Keratinocyte (primary cell): Measurements from ENCODE around the gene ITIH2. TPM values are rescaled to one million over a fixed set of nuclear protein-coding genes. Genes with fewer than 3 reads are reported as not detected.

Source experiments
- DNase-seq: peaks from one replicate; pipeline ENCODE4 v3.0.0-alpha.2; 2011; ENCODE audit warnings: low read depth, missing footprints, low spot score
- FAIRE-seq: peaks from 2 replicates; lab custom pipeline; 2011; peaks lifted over from hg19 to GRCh38; lab: Jason Lieb, UNC
- H2AFZ ChIP-seq: 2 replicates; pipeline ENCODE4 v1.6.0; 2012; ENCODE audit warnings: low read length, control low read depth, inconsistent platforms; ENCODE audit not compliant: control insufficient read depth
- H3K27ac ChIP-seq: 2 replicates; pipeline ENCODE4 v1.5.1; 2011; ENCODE audit warnings: low read length; ENCODE audit not compliant: control insufficient read depth, insufficient read depth
- H3K27me3 ChIP-seq: 3 replicates; pipeline ENCODE4 v1.6.0; 2011; ENCODE audit warnings: low read length; ENCODE audit not compliant: control insufficient read depth, insufficient read depth; ENCODE audit errors: extremely low read depth
- H3K36me3 ChIP-seq, 2 experiments: 2 replicates in 1 of 2; 3 replicates in 1 of 2; pipeline ENCODE4 v1.5.1; 2011; ENCODE audit warnings: low read length in 2 of 2, mild to moderate bottlenecking in 1 of 2; ENCODE audit not compliant: control insufficient read depth in 2 of 2, insufficient read depth in 2 of 2; ENCODE audit errors: extremely low read depth in 1 of 2
- H3K4me1 ChIP-seq: 3 replicates; pipeline ENCODE4 v1.5.1; 2011; ENCODE audit warnings: low read length; ENCODE audit not compliant: control insufficient read depth, insufficient read depth; ENCODE audit errors: extremely low read depth
- H3K4me2 ChIP-seq: 3 replicates; pipeline ENCODE4 v1.6.0; 2011; ENCODE audit warnings: low read depth, low read length; ENCODE audit not compliant: control insufficient read depth, insufficient read depth; ENCODE audit errors: extremely low read depth
- H3K4me3 ChIP-seq, 3 experiments: fragments of 200-600 bp in 1 of 3; sonication (generic) in 1 of 3; 2 replicates in 2 of 3; 3 replicates in 1 of 3; pipeline ENCODE4 v1.5.1; 2011 to 2016; ENCODE audit warnings: low read length in 3 of 3, mild to moderate bottlenecking in 3 of 3, control low read depth in 2 of 3, inconsistent platforms in 1 of 3, low read depth in 1 of 3, mixed read lengths in 1 of 3, mixed run types in 1 of 3, moderate library complexity in 1 of 3; ENCODE audit not compliant: control insufficient read depth in 2 of 3, insufficient read depth in 2 of 3; ENCODE audit errors: extremely low read depth in 1 of 3
- H3K79me2 ChIP-seq: 2 replicates; pipeline ENCODE4 v1.6.0; 2012; ENCODE audit warnings: low read length; ENCODE audit not compliant: control insufficient read depth, insufficient read depth
- H3K9ac ChIP-seq: 3 replicates; pipeline ENCODE4 v1.6.0; 2011; ENCODE audit warnings: low read length; ENCODE audit not compliant: control insufficient read depth, insufficient read depth; ENCODE audit errors: extremely low read depth
- H3K9me1 ChIP-seq: 3 replicates; pipeline ENCODE4 v1.6.0; 2011; ENCODE audit warnings: low read length; ENCODE audit not compliant: control insufficient read depth, insufficient read depth; ENCODE audit errors: extremely low read depth
- H3K9me3 ChIP-seq: 2 replicates; pipeline ENCODE4 v1.5.1; 2012; ENCODE audit warnings: low read depth, low read length; ENCODE audit not compliant: control insufficient read depth
- H4K20me1 ChIP-seq: 3 replicates; pipeline ENCODE4 v1.6.0; 2011; ENCODE audit warnings: low read length; ENCODE audit not compliant: control insufficient read depth, insufficient read depth; ENCODE audit errors: extremely low read depth
- EZH2 ChIP-seq: IDR thresholded peaks from one replicate; pipeline ENCODE4 v1.6.1; 2012; ENCODE audit warnings: inconsistent platforms, mild to moderate bottlenecking, low read length, moderate library complexity
- dilution Hi-C: fragments of 300-500 bp; cut with MboI; formaldehyde crosslinking; loops from one replicate; pipeline ENCODE4 v1.7.0; 2020; ENCODE audit warnings: low sequenced_read_pairs; ENCODE audit not compliant: extremely low pct_ligation_motif_present
- polyA plus RNA-seq, 5 experiments: library from polyadenylated mRNA; depleted of rRNA in 3 of 5; stranded (reverse) in 3 of 5; stranded (forward) in 1 of 5; unstranded in 1 of 5; fragments of >200 nt; gene quantifications; 1 replicate in 1 of 5; 2 replicates in 3 of 5; 3 replicates in 1 of 5; pipeline versions ENCODE4 v1.2.1 to v1.2.3, GENCODE V29; 2011 to 2012; ENCODE audit warnings: missing spikeins in 2 of 5, low read depth in 1 of 5, low replicate concordance in 1 of 5
- TF ChIP-seq, protein P1 (sequence below), 3 experiments: IDR thresholded peaks in 1 of 3; conservative IDR thresholded peaks in 1 of 3; optimal IDR thresholded peaks in 1 of 3; 2 replicates in 2 of 3; 3 replicates in 1 of 3; pipeline versions ENCODE3 to v1.5.1; 2011; ENCODE audit warnings: low read length in 3 of 3, mild to moderate bottlenecking in 3 of 3, moderate library complexity in 2 of 3, control low read depth in 1 of 3, inconsistent platforms in 1 of 3; ENCODE audit not compliant: insufficient read depth in 2 of 3; ENCODE audit errors: extremely low read depth in 1 of 3

ITIH2 gene
- polyA plus RNA-seq, 1 donor (not counting 4 experiments of a cell fraction or from before 2014, with no cell fraction given): not detected

DNA sequence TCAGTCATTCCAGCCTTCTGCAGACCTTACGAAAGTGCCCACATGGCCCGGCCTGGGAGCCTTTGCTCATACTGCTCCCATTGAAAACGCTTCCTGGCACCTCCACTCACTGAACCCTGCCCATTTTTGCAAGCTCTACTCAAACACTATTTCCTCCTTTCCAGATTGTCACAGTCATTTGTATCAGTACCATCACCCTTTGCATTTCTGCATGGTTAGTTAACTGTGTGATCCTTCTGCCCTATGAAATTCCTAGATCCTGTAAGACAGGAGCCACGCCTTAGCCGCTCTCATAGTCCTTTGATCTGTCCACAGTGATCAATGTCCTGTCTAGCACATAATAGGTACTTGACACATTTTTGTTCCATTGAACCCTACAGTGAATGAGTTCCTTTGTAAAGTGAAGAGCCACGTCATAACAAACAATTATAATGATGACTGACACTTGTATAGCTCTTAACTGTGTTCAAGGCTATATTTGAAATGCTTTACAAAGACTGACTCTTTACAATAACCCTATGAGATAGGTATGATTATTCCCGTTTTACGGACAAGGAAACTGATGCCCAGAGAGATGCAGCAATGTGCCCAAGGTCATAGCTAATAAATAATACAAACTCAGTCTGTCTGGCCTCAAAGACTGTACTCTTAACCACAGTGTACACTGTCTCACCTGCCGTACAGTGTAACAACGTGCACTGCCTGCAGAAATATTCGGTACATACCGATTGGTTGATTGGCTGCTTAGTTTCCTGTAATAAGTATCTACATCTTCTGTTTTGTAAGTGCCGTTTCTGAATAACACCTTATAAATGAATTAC is 16.6 kb upstream of the ITIH2 start:
- FAIRE-seq: no peak
- Histone ChIP-seq H3K27ac (no peak overlapping the region), H3K9me3 (no peaks in the 10 kb centered on the region), H3K27me3 (no peaks in the 10 kb centered on the region), H2AFZ (no peak overlapping the region), H3K4me1 (no peaks in the 10 kb centered on the region), H4K20me1 (no peaks in the 10 kb centered on the region), H3K9me1 (no peaks in the 10 kb centered on the region), H3K79me2 (no peaks in the 10 kb centered on the region), H3K4me3 (no peak overlapping the region), H3K9ac (no peak overlapping the region), H3K4me2 (no peak overlapping the region), H3K36me3 (no peaks in the 10 kb centered on the region)
- TF ChIP-seq, protein P1, sequence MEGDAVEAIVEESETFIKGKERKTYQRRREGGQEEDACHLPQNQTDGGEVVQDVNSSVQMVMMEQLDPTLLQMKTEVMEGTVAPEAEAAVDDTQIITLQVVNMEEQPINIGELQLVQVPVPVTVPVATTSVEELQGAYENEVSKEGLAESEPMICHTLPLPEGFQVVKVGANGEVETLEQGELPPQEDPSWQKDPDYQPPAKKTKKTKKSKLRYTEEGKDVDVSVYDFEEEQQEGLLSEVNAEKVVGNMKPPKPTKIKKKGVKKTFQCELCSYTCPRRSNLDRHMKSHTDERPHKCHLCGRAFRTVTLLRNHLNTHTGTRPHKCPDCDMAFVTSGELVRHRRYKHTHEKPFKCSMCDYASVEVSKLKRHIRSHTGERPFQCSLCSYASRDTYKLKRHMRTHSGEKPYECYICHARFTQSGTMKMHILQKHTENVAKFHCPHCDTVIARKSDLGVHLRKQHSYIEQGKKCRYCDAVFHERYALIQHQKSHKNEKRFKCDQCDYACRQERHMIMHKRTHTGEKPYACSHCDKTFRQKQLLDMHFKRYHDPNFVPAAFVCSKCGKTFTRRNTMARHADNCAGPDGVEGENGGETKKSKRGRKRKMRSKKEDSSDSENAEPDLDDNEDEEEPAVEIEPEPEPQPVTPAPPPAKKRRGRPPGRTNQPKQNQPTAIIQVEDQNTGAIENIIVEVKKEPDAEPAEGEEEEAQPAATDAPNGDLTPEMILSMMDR (optimal IDR thresholded peaks at IDR 0.05 in 1 of 3, IDR thresholded peaks at IDR 0.05 in 1 of 3, conservative IDR thresholded peaks at IDR 0.05 in 1 of 3; ENCODE audit: extremely low read depth in 1 of 3, insufficient read depth in 2 of 3, low read length in 3 of 3): no peak
- TF ChIP-seq EZH2: no peak
- DNase-seq: no peak
- dilution Hi-C loops: loop anchor here (10.0 kb wide), 1 partner anchor 152 kb away; no protein-coding TSS in a partner anchor

- Histone ChIP-seq H4K20me1 (no peaks in the 10 kb centered on the region), H3K4me3 (no peak overlapping the region), H3K27ac (no peak overlapping the region), H3K9ac (no peak overlapping the region), H3K27me3 (no peaks in the 10 kb centered on the region), H3K4me1 (no peaks in the 10 kb centered on the region), H3K9me1 (no peaks in the 10 kb centered on the region), H3K4me2 (peak overlapping the region; percentile 32), H3K36me3 (no peaks in the 10 kb centered on the region), H2AFZ (no peak overlapping the region), H3K79me2 (no peaks in the 10 kb centered on the region), H3K9me3 (peaks cover 2% of the 10 kb centered on the region)
- DNase-seq (peak; percentile 40), FAIRE-seq (peak; percentile 26)
- TF ChIP-seq, protein P1 (optimal IDR thresholded peaks at IDR 0.05 in 1 of 3, IDR thresholded peaks at IDR 0.05 in 1 of 3, conservative IDR thresholded peaks at IDR 0.05 in 1 of 3; ENCODE audit: extremely low read depth in 1 of 3, insufficient read depth in 2 of 3, low read length in 3 of 3): peak; percentile 83 to 91 (median 86)
- no peak for TF ChIP-seq EZH2
- dilution Hi-C loops: loop anchor here (10.0 kb wide), 1 partner anchor 153 kb away; no protein-coding TSS in a partner anchor
These were observed 15.7 kb upstream of the ITIH2 start for GRCh38 chr10:7687228-7687907.
